ENCODE measurements around the gene GIPC3.

Gene GIPC3

DNA sequence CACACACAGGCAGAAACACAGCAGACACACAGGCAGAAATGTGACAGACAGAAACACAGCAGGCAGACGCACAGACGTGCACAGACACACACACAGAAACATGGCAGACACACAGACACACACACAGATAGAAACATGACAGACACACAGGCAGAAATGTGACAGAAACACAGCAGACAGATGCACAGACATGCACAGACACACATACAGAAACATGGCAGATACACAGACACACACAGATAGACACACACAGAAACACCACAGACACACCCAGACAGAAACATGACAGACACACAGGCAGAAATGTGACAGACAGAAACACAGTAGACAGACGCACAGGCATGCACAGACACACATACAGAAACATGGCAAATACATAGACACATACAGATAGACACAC is 20.1 kb downstream of the GIPC3 start:
- DNase-seq (ENCODE audit: low read depth): no peak

DNA sequence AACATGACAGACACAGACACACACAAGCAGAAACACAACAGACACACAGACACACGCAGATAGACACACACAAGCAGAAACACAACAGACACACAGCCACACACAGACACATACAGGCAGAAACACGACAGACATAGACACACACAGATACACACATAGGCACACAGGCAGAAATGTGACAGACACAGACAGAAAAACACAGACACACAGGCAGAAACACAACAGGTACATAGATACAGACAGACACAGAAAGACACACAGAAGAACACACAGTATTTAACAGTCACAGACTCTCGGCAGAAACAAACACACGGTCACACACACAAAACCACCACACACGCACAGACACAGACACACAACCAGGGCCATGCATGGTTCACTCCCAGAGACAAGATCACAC is 20.5 kb downstream of the GIPC3 start:
- no peak for DNase-seq (ENCODE audit: low read depth)

DNA sequence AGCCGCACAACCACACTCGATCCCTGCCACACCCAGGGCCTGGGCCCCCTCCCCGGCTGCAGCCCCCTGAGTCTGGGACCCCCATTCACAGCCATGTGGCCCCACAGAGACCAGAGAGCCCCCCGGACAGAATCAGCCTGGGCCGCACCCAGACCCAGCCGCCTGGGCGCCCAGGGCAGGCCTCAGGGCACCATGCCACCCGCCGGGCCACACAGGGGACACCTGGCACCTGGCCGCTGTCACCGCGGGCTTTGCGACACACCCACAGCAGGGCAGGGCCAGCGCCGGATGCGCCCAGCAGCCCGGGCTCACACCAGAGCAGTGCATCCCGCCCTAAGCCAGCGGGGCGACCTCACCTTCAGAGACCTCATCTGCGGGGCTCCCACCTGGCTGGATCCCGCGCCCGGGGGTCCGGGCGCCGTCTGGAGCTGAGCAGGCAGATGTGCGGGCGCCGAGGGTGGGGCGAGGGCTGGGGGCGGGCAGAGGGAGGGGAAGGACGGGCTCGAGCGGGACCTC is 21.0 kb downstream of the GIPC3 start:
- no peak for DNase-seq (ENCODE audit: low read depth)

DNA sequence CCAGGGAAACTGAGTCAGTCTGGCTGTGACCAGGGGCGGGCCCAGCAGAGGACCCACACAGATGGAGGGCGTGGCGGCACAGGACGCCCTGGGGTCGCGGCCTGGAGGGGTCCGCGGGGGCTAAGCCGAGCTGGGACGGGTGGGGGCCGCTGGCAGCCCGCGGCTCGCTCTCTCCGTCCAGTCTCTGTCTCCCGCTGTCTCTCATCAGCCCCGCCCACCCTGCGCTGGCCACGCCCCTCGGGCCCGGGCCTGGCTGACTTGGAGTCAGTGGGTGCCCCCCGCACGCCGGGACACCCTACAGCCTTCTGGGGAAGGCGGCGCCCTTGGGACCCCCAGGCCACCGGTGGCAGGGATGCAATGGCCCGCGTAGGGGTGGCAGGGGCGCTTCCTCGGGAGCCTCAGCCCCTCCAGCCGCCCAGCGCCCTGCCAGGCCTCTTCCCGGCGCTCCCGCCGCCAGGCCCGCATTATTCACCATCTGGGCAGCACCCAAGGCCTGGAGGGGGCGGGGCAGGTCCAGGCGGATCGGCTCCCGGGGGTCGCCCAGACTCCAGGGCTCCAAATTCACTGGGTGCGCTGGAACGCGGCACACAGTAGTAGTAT is 21.5 kb downstream of the GIPC3 start, which contains the start of gene TBXA2R:
Gene TBXA2R (minus strand): TSS at position 186 of the 600 bp plus-strand sequence. CDS start 6,241 bp downstream, outside the sequence.
- peak; percentile 55 for DNase-seq (ENCODE audit: low read depth)

DNA sequence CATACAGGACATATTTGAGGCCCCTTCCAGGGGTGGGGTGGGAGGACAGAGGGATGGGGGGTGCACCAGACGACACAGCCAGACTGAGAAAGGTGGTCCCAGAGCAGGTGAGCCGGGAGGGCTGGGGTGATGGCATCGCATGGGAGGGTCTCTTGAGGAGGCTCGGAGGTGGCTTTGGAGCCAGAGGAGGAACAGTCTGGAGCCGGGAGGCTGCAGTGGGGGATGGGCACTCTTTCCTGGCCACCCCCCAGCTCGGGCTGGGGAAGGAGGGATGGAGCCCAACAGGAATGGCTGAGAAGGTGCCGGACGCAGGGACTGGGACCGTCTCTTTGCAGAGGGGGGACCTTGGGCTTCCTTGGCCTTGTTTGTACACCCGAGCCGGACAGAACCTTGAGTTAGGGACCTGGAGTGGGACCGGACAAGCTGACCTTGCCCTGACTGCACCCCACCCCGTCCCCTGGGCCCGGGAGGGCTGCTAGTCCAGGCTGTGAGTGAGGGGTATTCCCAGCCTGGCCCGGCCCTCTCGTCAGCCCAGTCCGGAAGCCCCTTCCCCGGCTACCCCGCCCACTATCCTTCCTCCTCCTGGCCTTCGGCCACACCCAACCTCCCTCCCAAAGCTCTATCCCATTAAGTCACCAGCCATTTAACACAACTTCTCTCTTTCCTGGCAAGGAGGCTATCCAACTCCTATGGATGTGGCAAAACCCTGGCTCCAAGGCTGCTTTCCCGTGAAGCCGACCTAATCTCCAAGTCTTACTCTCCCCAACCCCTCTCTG is 22.2 kb downstream of the GIPC3 start:
- no peak for DNase-seq (ENCODE audit: low read depth)

DNA sequence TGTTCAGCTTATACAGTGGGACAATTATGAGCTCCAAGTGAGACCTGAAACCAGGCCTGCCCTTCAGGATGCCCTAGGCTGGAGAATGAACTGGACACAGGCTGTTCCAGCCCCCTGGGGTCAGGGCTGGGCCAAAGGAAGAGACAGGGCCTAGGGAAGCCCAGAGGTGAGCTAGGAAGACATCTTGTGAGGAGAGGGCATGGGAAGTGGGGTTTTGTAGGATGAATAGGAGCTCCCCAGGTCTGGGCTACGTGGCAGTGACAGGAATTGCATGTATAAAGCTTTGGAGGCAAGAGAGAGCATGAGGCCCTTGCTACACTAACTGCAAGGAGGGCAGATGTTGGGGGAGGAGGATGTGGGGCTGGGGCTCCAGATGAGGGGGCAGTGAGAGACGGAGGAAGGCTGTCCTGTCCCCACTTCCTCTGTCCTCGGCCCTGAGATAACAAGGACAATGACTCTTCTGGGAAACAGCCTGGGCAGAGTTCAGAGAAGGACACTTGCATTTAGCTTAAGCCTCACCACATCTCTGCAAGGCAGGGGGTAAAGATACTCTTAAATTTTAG is 22.9 kb downstream of the GIPC3 start:
- DNase-seq (ENCODE audit: low read depth): no peak

DNA sequence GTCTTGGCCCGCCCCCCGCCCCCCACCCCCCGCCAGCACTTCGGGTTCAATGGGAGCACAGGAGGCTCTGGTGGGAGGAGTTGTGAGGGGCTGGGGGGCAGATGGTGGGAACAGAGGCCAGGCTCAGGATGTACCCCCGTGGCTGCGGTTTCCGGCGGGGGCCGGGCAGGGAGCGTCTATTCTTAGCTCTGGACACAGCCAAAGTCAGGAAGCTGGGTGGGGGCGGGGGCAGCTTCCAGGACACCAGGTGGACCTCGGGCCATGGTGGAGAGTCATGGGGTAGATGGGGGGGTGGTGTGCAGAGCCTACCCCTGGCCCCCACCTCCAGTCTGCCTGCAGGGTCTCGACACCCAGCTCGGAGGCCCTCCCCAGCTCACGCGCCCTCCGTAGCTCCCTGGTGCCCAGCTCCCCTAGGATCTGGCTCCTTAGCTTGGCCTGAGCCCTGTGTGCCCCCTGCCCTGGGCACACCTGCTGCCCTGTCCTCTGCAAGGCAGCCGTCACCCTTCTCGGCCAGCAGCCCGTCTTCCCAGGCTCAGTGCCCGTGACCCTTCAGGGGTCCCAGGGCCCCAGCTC is 23.6 kb downstream of the GIPC3 start:
- no peak for DNase-seq (ENCODE audit: low read depth)

DNA sequence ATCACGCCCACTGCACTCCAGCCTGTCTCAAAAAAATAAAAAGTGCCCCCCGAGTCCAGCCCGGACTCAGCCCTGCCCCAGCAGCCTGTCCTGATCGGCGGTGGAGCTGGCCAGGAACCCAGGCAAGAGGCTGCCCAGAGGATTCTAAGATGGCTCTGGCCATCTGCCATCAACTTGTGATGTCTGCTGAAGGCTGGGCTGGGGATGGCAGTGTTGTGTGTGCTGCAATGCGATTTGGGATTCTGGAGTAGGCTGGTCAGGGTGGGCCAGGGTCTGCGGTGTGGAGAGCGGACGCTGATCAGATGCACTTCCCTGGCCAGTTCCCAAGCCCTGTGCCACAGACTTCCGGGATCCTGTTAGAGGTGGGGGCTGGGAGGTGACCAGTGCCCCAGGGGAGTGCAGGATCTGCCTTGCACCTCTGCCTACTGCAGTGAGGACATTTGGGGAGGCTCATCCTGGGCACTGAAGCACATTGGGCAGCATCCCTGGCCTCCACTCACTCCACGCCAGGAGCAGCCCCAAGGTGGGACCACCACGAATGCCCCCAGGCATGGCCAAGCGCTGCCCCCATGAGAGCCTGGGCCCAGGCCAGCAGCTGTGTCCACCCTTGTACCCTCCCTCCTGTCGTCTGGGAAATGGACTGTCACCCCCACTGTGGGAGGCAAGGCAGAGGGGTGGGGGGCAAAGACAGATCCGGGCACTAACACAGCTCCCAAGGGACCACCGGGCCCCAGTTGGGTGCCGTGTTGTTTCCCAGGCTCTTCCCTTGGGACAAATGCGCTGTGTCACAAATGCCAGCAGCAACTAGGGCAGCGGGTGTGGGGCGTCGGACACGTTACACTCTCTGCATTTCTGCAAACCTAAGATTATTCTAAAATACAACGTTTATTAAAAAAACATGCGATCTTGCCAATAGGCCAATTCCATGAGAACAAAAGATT is 24.8 kb downstream of the GIPC3 start:
- no peak for DNase-seq (ENCODE audit: low read depth)

DNA sequence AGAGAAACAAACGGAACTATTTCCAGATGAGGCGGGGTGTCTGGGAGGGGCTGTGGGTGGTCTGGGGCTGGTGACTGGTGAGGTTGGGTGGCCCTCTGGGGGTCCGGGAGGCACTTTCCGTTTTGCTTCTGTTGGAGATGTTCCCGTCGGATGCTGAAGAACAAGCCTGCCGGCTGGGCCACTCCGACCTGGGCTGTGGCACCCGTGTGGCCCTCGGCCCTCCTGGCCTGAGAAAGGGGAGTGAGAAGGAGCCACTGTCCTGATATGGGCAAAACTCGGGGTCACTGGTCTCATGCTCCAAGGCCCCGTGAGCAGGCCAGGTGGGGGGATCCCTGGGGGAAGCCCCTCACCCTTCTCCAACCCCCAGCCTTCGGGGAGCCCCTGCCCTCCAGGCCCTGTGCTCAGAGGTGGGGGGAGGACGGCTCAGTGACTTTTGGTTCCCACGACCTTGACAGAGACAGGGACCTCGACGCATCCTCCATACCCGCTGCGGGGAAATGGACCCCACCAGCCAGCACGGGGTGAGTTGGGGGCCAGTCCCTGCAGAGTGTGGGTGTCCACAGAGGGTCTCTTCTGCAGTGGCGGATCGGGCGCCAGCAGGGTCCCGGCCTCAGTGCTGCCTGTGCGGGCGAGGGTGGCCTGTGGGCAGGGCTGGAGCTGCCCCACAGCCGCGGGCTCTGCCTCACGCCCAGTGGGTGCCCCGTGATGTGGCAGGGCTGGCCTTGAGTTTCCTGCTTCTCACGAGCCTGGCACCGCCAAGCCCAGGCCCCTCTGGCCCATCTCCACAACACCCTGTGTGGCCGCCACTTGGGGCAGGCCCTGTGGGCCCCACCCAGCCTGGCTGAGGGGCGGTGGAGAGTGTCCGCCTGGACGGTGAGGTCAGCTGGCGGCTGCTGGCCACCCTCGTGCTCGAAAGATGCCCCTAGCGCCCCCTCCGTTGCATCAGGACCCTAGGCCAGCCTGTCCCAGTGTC is 25.8 kb downstream of the GIPC3 start:
- no peak for DNase-seq (ENCODE audit: low read depth)

DNA sequence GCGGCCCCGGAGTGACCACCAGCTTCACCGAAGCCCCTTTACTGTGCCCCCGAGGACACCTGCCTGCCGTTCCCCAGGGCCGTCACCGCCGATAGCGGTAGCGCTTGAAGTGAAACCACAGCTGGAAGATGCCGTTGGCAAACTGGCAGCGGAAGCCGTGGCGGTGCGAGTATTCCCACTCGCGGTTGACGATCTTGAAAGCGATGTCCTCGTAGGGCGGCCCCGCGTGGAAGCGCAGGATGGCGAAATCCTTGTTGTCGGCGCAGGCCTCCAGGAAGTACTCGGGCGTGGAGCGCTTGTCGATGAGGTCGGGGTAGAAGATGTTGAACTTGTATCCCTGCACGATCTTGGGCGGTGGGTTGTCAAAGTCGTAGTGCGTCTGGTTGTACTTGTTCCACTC is 26.6 kb downstream of the GIPC3 start:
- no peak for DNase-seq (ENCODE audit: low read depth)

DNA sequence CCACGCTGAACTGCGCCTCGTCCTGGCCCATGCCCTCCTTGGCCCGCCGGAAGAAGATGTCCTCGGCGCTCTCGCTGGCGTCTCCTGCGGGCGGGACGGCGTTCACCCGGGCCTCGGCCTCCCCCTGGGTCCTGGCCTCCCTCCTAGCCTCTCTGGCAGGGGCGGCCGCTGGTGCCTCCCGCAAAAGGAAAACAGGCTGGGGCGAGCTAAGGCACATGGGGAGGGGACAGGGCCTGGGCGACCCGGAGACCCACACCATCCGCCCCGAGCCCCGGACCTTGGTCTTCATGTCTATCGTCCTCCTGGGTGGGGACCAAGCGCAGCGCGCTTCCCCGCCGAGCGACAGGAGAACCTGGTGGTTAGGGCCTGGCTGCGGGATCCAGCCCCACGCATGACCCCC is 27.1 kb downstream of the GIPC3 start:
- no peak for DNase-seq (ENCODE audit: low read depth)

DNA sequence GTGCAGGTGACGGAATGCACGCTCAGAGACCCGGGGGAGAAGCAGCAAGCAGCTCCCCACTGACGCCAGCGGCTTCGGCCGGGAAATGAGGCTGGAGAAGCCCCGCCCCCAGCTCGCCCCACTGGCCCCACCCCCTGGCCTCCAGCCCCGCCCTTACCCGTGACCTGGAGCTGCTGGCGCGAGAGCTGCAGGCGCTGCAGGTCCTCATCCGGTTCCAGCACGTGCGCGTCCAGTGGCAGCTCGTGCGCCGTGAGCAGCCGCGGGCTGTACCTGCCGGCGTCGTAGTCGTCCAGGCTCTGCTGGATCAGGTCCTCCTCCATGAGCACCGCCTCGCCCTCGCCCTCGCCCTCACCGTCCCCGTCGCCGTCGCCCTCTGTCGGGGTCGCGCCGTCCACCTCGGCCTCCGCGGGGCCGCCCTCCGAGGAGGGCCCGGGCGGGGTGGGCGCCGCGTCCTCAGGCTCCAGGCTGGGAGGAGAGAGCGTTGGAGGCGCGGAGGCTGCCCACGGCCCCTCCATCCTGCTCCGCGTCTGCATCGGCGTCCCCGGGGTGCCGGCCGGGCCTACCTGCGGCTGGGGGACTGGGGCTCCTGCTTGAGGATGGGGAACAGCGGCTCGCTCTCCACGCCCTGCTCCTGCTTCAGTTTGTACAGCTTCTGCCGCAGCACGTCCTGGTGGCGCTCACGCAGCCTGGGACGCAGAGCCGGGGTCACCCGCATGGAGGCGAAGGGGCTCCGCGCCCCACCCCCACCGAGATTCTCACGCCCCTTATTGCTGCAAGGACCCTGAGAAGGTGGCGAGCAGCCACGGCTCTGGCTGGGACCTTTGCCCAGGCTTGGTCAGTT is 27.8 kb downstream of the GIPC3 start:
- DNase-seq (ENCODE audit: low read depth): no peak

DNA sequence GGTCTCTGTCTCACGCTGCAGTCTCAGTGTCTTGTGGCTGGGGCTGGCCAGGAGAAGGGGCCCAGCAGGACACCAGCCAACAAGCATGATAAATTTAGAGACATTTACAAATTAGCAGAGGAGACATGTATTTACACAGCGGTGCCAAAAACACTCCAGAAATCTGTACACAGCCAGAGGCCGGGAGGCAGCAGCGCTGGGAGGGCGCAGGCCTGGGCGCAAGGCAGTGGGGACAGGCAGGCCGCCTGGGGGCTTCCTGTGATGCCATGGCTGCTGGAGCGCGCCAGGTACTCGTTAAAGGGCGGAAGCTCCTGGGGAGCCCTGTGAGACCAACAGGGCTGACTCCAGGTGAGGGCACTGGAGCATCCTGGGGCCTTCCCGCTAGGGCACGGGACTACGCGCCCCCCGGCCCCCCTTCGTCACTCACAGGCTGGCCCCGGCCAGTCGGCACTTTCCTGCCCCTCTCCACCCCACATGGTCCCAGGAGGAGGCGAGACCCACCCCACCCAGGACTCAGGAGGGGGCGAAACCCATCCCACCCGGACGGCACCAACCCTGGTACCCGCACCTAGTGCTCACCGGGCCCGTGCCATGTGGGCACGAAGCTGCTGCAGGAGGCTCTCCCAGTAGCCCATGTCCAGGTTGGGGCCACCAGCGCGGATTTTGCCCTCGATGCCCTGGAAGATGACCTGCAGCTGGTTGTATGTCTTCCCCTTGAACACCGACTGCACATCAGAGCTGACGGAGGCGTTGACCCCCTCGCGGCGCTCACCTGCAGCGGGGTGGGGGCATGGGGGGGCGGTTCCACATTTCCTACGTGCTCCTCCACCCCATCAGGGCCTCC is 28.8 kb downstream of the GIPC3 start:
- DNase-seq (ENCODE audit: low read depth): no peak

DNA sequence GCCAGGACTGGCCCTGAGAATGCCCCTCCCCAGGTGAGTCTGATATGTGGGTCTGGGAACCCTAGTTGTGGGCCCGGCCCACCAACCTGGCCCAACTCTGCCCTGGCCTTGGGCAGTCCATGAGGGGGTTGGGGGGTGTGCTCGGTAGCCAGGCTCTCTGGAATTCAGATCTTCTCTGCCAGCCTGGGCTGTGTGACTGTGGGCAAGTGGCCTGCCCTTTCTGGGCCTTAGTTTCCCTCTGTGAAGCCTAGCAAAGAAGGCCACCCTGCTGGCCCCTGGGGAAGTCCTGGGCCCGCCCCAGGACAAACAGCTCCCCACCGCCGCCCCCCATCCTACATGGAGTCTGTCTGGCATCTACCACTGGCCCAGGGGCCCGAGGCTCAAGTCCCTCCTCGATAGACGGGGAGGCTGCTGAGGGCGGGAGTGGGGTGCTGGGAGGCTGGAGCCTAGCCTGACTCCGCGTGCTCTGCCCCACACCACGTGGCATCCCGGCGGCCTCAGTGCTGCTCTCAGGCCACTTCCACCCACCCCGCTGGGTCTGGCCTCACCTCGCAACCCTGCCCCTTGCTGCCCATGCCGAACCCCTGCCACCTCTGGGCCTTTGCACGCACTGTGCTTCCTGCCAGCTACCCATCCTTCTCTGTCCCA is 29.7 kb downstream of the GIPC3 start:
- no peak for DNase-seq (ENCODE audit: low read depth)

DNA sequence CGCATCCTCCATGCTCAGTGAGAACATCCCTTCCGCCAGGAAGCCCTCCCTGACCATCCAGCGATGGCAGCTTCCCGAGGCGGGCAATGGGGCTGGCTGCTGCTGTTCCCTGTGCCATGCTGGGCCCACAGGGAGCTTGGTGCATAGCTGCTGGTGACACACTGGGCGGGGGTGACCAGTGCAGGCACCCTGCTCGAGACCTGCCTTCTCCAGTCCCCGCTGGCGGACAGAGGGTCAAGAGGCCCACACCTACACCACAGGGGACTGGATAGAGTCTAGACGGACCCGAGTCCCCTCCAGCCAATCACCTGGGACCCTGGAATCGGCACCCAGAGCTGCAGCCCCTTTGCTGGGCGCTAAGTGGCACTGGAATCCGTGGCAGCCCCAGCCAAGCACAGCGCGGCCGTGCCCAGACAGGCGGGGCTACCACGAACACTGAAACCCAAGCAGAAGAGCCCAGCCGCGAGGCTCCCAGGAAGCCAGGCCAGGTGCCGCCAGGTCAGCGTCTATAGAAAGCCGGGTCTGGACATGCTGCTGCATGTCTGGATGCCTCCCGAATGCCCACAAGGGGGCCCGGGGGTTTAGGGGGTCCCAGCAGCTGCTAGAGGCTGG is 30.4 kb downstream of the GIPC3 start:
- no peak for DNase-seq (ENCODE audit: low read depth)

DNA sequence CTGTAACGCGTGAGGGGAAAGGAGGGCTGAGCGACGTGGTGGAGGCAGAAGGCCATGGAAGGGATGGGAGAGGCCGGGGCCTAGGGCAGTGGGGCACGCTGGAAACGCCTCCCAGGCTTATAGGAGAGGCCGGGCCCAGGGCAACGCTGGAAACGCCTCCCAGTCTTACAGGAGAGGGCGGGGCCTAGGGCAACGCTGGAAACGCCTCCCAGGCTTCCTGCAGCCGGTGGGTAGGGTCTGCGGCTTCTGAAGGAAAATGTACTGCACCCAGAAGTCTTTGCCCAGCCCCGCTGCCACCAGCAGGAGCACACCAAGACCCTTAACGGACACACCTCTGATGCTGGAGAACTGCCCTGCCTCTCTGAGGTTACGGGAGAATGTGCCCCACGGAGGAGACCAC is 32.2 kb downstream of the GIPC3 start:
- no peak for DNase-seq (ENCODE audit: low read depth)

DNA sequence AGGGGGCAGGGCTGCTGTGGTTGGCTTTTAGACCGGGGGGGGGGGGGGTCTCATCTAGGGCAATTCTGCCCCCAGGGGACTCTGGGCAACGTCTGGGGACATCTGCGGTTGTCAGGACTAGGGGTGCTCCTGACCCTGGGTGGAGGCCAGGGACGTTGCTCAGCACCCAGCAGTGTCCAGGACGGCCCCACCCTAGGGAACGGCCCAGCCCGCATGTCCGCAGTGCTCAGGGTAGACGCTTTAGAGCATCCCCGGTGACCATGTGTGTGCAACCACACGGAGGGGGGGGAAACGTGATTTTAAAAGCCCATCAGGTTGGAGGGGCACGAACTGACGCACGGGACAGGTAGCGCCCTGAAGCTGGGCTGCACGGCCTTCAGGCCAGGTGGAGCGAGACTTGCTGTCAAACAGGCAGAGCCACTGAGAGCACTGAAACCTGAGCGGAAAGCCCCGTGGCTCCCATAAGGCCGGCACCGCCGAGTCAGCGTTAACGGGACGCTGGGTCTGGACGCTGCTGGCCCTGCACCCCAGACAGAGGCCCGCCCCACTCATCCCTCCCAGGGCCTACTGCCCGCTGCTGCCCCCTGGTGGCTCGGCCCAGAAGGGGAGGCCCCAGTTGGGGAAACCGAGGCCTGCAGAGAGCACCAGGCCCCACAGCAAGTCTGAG is 33.0 kb downstream of the GIPC3 start:
- DNase-seq (ENCODE audit: low read depth): peak; percentile 31

Data from stimulated activated CD8-positive, alpha-beta memory T cell treated with anti-CD3 and anti-CD28 coated beads, Interleukin-7, amount 100 ng/mL, for 24 hours (primary cell).